ENCODE measurements around the gene TRPM3.

DNA sequence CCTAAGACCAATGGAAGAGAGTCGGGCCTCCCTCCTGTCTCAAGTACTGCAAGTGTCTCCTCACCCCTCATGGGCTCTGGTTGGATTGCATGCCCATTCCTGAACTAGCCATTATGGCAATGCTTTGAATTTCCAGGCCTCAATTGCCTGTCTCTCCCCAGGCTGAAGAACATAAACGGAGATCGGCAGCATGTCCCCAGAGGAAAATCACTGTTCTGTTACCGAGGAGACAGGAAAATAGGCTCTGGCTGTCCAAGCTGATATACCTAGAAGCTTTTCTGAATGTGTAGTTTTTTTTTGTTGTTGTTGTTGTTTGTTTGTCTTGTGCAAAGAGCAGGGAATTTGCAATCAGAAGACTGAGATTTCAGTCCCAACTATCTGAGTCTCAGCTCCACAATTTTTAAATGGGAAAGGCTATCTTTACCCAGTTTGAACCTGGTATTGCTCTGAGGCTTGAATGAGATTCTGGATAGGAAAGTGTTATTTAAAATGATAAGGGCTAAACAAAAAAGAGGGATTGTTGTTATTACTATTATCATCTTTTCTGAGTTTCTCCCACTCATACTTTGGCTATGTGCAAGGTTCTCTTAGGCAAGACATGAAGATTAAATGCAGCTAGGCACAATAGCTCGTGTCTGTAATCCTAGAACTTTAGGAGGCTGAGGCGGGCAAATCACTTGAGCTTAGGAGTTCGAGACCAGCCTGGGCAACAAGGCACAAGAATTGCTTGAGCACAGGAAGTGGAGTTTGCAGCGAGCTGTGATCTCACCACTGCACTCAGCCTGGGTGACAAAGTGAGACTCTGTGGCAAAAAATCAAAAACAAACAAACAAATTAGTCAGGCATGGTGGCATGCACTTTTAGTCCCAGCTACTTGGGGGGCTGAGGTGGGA, 629.7 kb downstream of the TRPM3 start:
- TF ChIP-seq, protein P1, sequence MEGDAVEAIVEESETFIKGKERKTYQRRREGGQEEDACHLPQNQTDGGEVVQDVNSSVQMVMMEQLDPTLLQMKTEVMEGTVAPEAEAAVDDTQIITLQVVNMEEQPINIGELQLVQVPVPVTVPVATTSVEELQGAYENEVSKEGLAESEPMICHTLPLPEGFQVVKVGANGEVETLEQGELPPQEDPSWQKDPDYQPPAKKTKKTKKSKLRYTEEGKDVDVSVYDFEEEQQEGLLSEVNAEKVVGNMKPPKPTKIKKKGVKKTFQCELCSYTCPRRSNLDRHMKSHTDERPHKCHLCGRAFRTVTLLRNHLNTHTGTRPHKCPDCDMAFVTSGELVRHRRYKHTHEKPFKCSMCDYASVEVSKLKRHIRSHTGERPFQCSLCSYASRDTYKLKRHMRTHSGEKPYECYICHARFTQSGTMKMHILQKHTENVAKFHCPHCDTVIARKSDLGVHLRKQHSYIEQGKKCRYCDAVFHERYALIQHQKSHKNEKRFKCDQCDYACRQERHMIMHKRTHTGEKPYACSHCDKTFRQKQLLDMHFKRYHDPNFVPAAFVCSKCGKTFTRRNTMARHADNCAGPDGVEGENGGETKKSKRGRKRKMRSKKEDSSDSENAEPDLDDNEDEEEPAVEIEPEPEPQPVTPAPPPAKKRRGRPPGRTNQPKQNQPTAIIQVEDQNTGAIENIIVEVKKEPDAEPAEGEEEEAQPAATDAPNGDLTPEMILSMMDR (IDR thresholded peaks at IDR 0.05) = no peak
- TF ChIP-seq POLR2A (IDR thresholded peaks at IDR 0.05) = no peak
